OCI-LY7 (cell line): ENCODE measurements around the gene CCR7.

Experiments used
- EZH2phosphoT487 ChIP-seq: fragments of 200-600 bp; sonication (generic); IDR thresholded peaks from 2 replicates; pipeline ENCODE4 v1.6.1; 2018; ENCODE audit warnings: low read depth, borderline replicate concordance, mild to moderate bottlenecking, mixed run types, antibody characterized with exemption, low read length, moderate library complexity, mixed read lengths
- TF ChIP-seq, protein P1 (sequence below): fragments of 200-600 bp; sonication (generic); conservative IDR thresholded peaks from 2 replicates; pipeline ENCODE4 v1.5.1; 2014; ENCODE audit warnings: mild to moderate bottlenecking, antibody characterized with exemption, low read length, moderate library complexity, mixed read lengths

DNA sequence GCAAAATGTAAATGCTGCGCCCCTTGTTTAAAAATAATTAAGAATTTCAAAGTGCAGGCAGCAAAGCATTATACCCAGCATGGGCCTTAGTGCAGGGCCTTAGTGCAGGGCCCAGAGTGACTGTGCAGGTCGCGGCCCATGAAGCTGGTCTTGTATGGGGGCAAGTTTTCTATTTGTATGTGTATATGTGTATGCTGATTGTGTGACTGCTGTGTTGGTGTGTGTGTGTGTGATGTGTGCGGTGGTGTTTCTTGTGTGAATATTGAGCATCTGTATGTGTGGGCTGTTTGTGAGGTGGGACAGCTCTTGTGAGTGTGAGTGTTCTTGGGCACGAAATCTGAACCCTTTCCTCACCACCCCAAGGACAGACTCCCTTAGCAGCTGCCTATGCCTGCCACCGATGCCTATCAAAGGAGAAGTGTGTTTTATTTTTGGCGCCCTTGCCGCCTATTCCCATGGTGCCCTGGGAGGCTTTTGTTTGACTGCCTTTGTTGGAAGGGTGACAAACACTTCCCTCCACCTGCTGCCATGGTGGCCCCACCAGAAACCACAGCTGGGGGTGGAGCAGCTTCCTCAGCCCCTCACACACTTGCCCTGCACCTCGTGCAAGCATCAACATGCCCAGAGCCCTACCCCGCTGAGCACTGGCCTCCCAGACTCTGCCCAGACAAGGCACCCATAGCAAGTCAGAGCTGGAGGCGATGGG lies 18.0 kb downstream of the CCR7 start:
- TF ChIP-seq, protein P1, sequence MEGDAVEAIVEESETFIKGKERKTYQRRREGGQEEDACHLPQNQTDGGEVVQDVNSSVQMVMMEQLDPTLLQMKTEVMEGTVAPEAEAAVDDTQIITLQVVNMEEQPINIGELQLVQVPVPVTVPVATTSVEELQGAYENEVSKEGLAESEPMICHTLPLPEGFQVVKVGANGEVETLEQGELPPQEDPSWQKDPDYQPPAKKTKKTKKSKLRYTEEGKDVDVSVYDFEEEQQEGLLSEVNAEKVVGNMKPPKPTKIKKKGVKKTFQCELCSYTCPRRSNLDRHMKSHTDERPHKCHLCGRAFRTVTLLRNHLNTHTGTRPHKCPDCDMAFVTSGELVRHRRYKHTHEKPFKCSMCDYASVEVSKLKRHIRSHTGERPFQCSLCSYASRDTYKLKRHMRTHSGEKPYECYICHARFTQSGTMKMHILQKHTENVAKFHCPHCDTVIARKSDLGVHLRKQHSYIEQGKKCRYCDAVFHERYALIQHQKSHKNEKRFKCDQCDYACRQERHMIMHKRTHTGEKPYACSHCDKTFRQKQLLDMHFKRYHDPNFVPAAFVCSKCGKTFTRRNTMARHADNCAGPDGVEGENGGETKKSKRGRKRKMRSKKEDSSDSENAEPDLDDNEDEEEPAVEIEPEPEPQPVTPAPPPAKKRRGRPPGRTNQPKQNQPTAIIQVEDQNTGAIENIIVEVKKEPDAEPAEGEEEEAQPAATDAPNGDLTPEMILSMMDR: no peak
- no peak for TF ChIP-seq EZH2phosphoT487
